HL-60 (cell line): ENCODE results near the gene ZNF555.
"Not testable (repeated sequence)": the region's sequence is repeated elsewhere in the genome, so short reads cannot be mapped to it uniquely, and the experiment has no call there.

Experiments used
- DNase-seq, 2 experiments: peaks; one replicate each; pipeline ENCODE4 v3.0.0-alpha.2; 2010 to 2020; ENCODE audit warnings: low read depth in 1 of 2, low spot score in 1 of 2
- H3K27ac ChIP-seq: fragments of 250-450 bp; sonication (Bioruptor Pico); replicated peaks from 2 replicates; pipeline ENCODE4 v1.5.1; 2020; ENCODE audit warnings: mild to moderate bottlenecking, moderate library complexity
- H3K27me3 ChIP-seq: fragments of 250-450 bp; sonication (Bioruptor Pico); 2 replicates; pipeline ENCODE4 v1.5.1; 2021; ENCODE audit warnings: mild to moderate bottlenecking, moderate library complexity; ENCODE audit not compliant: insufficient read depth, poor library complexity, severe bottlenecking
- H3K4me3 ChIP-seq: replicated peaks from 2 replicates; pipeline ENCODE4 v1.5.1; 2011; ENCODE audit warnings: mild to moderate bottlenecking, control low read depth, low read length; ENCODE audit not compliant: insufficient read depth
- CTCF ChIP-seq: IDR thresholded peaks from one replicate; pipeline ENCODE4 v1.5.1; 2011; ENCODE audit warnings: low read length, control low read depth, inconsistent platforms; ENCODE audit not compliant: insufficient read depth
- GABPA ChIP-seq: IDR thresholded peaks from 2 replicates; pipeline ENCODE4 v1.6.1; 2012; ENCODE audit warnings: low read depth
- POLR2AphosphoS5 ChIP-seq: IDR thresholded peaks from 2 replicates; pipeline ENCODE4 v1.6.1; 2012; ENCODE audit warnings: low read depth
- SPI1 ChIP-seq: IDR thresholded peaks from 2 replicates; pipeline ENCODE4 v1.6.1; 2012; ENCODE audit warnings: low read depth, mild to moderate bottlenecking, borderline replicate concordance
- TF ChIP-seq, protein P1 (sequence below): IDR thresholded peaks from 2 replicates; pipeline ENCODE4 v1.6.1; 2012; ENCODE audit warnings: low read depth; ENCODE audit not compliant: insufficient replicate concordance

The ZNF555 gene

GRCh38 chr19:2872175-2872574 lies 30.9 kb downstream of the ZNF555 start:
- not testable (repeated sequence) for DNase-seq, H3K4me3 ChIP-seq, H3K27me3 ChIP-seq, H3K27ac ChIP-seq

- no peak overlapping the region for H3K4me3 ChIP-seq
- no peak overlapping the region for H3K27ac ChIP-seq
- TF ChIP-seq SPI1 (no peak), POLR2AphosphoS5 (no peak), GABPA (no peak), CTCF (no peak)
- TF ChIP-seq, protein P1, sequence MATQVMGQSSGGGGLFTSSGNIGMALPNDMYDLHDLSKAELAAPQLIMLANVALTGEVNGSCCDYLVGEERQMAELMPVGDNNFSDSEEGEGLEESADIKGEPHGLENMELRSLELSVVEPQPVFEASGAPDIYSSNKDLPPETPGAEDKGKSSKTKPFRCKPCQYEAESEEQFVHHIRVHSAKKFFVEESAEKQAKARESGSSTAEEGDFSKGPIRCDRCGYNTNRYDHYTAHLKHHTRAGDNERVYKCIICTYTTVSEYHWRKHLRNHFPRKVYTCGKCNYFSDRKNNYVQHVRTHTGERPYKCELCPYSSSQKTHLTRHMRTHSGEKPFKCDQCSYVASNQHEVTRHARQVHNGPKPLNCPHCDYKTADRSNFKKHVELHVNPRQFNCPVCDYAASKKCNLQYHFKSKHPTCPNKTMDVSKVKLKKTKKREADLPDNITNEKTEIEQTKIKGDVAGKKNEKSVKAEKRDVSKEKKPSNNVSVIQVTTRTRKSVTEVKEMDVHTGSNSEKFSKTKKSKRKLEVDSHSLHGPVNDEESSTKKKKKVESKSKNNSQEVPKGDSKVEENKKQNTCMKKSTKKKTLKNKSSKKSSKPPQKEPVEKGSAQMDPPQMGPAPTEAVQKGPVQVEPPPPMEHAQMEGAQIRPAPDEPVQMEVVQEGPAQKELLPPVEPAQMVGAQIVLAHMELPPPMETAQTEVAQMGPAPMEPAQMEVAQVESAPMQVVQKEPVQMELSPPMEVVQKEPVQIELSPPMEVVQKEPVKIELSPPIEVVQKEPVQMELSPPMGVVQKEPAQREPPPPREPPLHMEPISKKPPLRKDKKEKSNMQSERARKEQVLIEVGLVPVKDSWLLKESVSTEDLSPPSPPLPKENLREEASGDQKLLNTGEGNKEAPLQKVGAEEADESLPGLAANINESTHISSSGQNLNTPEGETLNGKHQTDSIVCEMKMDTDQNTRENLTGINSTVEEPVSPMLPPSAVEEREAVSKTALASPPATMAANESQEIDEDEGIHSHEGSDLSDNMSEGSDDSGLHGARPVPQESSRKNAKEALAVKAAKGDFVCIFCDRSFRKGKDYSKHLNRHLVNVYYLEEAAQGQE = no peak
- DNase-seq = no peak
- no peaks in the 10 kb centered on the region for H3K27me3 ChIP-seq
These were observed 36.4 kb downstream of the ZNF555 start for GRCh38 chr19:2877398-2878331.

GRCh38 chr19:2883686-2884439 lies 42.6 kb downstream of the ZNF555 start:
- Histone ChIP-seq H3K4me3 (no peak overlapping the region), H3K27me3 (no peaks in the 10 kb centered on the region), H3K27ac (no peak overlapping the region)
- DNase-seq = no peak
- TF ChIP-seq GABPA (no peak), CTCF (no peak), POLR2AphosphoS5 (no peak), SPI1 (no peak)
- TF ChIP-seq, protein P1 = no peak

DNA sequence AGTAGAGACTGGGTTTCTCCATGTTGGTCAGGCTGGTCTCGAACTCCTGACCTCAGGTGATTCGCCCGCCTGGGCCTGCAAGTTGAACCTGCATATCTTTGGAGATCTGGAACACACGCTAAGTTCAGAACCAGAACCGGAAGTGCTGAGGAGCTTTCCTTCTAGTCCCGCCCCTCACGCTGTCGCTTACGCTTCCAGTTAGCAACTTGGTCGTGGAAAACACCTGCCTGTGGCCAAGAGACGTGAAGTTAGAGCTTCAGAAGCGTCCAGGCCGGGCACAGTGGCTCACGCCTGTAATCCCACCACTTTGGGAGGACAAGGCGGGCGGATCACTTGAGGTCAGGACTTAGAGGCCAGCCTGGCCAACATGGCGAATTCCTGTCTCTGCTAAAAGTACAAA lies 44.5 kb downstream of the ZNF555 start:
- H3K27me3 ChIP-seq = no peaks in the 10 kb centered on the region
- no peak for DNase-seq
- H3K4me3 ChIP-seq = no peak overlapping the region
- H3K27ac ChIP-seq = no peak overlapping the region
- no peak for TF ChIP-seq SPI1
- no peak for TF ChIP-seq POLR2AphosphoS5
- TF ChIP-seq CTCF = no peak
- TF ChIP-seq GABPA = no peak
- TF ChIP-seq, protein P1 = no peak
